Measurements from ENCODE around the gene PARP8.
"Not testable (repeated sequence)": the region's sequence is repeated elsewhere in the genome, so short reads cannot be mapped to it uniquely, and the experiment has no call there.

PARP8 gene

GRCh38 chr5:50666261-50667022 is at the start of gene PARP8:
TSS of gene PARP8 (plus strand) at chr5:50666637. CDS start at chr5:50667096, 459 bp downstream.
- peak in 37 of 56 donors; percentile 4 to 74 (median 41) for DNase-seq

- no peak for DNase-seq
Measured at GRCh38 chr5:50623666-50624065, 42.8 kb upstream of the PARP8 start.

GRCh38 chr5:50634866-50635265 is 31.6 kb upstream of the PARP8 start:
- peak in 20 of 56 donors; percentile 1 to 56 (median 10) for DNase-seq

- DNase-seq = not testable (repeated sequence)
Measured at GRCh38 chr5:50637576-50637975, 28.9 kb upstream of the PARP8 start.

- no peak for DNase-seq
Measured at GRCh38 chr5:50646591-50646990, 19.8 kb upstream of the PARP8 start.

- DNase-seq = no peak
Measured at GRCh38 chr5:50647726-50648125, 18.7 kb upstream of the PARP8 start.

- no peak for DNase-seq
Measured at GRCh38 chr5:50653946-50654345, 12.5 kb upstream of the PARP8 start.

- DNase-seq = no peak
Measured at GRCh38 chr5:50655067-50655809, 11.2 kb upstream of the PARP8 start.

- DNase-seq = no peak
Measured at GRCh38 chr5:50655810-50656205, 10.6 kb upstream of the PARP8 start.

- no peak for DNase-seq
Measured at GRCh38 chr5:50657044-50657443, 9.4 kb upstream of the PARP8 start.

- DNase-seq = no peak
Measured at GRCh38 chr5:50658246-50658645, 8.2 kb upstream of the PARP8 start.

GRCh38 chr5:50663636-50664035 is 2.8 kb upstream of the PARP8 start:
- peak in 7 of 56 donors; percentile 3 to 22 (median 5) for DNase-seq

GRCh38 chr5:50665091-50665490 is 1.3 kb upstream of the PARP8 start:
- no peak for DNase-seq

GRCh38 chr5:50665761-50666202 is 655 bp upstream of the PARP8 start:
- peak in 5 of 56 donors; percentile 9 to 43 (median 42) for DNase-seq

- DNase-seq = peak in 36 of 56 donors; percentile 7 to 79 (median 48)
Measured at GRCh38 chr5:50667023-50667652, 701 bp downstream of the PARP8 start.

- DNase-seq = peak in 39 of 56 donors; percentile 4 to 74 (median 48)
Measured at GRCh38 chr5:50667653-50668595, 1.5 kb downstream of the PARP8 start.

- not testable (repeated sequence) for DNase-seq
Measured at GRCh38 chr5:50668636-50669035, 2.2 kb downstream of the PARP8 start.

GRCh38 chr5:50672663-50673062 is 6.2 kb downstream of the PARP8 start:
- DNase-seq = no peak

- DNase-seq = not testable (repeated sequence)
Measured at GRCh38 chr5:50673444-50673843, 7.0 kb downstream of the PARP8 start.

- no peak for DNase-seq
Measured at GRCh38 chr5:50675385-50675784, 8.9 kb downstream of the PARP8 start.

- DNase-seq = not testable (repeated sequence)
Measured at GRCh38 chr5:50679554-50679953, 13.1 kb downstream of the PARP8 start.
